ENCODE data around the gene PEF1.
A peak's percentile ranks its signal among the peaks of the same experiment; 100 is the strongest.

PEF1 gene

DNA sequence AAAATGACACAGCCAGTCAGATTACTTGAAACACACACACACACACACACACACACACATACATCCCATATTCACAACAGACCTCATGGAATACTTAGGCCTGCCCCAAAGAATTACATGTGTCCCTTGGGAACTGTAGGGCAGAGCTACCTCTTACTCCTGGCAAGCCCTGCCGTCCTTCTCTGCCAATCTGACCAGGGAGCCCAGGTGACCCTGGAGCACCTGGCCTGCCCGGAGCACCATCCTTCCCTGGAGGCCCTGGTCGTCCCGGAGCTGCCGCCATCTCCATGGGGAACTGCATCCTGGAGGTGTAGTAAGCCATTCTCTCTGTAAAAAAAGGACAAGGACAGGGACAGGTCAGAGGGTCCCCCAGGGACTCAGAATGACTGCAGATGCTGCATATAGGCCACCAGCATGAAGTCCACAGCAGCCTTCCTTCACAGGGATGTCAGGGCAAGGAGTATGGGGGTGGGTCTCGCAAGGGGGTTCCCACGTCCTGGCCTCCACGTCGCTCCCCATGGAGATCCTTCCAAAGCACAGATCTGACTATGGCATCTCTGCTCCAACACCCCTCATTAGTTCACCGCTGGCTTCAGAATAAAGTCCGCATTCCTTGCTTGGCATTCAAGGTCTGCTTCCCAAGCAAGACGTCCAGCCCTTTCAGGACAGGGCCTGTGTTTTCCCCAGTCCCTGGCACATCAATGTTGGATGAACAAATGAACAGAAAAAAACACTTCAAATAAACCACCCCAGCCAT lies 9.2 kb upstream of the PEF1 start:
- DNase-seq (ENCODE audit: low spot score) = no peak

DNA sequence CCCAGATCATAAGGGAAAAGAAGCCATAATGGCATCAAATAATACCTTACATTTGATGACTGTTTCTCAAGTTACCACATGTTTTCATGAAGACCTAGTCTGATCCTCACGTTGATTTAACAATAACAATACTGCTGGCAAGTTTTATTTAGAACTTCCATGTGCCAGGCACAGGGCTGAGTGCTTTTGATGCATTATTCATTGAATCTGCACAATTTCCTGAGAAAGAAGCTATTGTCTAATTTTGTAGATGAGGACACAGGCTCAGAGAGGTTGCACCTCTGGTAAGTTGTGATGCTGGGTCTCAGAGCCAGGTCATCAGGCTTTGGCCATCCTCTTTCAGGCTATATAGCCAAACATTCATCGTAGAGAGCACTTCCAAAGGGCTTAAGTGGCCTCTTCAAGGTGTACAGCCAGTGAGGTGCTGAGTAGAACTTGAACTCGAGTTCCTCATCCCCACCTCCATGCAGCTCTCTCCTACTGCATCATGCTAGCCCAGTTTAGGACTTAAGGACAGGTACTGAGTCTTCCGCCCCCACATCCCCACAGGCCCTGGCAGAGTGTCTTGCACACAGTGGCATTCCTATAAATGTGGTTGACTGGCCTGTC lies 8.3 kb upstream of the PEF1 start:
- no peak for DNase-seq (ENCODE audit: low spot score)

DNA sequence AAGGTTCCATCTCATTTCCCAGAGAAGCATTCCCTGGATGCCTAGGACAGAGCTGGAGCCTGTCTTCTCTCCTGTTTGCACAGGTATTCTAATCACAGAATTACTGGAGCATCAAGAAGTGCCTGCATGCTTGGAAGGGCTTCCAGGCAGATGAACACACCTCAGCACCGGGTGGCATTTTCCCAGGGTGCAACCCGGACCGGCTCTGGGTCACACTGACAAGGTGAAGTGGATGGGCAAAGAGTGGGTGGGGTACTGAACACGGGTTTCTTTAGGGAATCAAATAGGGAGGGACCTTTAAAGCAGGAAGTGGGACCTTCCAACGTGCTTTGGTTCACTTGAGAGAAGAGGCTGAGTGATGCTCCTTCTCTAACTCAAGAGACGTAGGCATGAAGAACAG lies 7.1 kb upstream of the PEF1 start:
- DNase-seq (ENCODE audit: low spot score) = no peak

DNA sequence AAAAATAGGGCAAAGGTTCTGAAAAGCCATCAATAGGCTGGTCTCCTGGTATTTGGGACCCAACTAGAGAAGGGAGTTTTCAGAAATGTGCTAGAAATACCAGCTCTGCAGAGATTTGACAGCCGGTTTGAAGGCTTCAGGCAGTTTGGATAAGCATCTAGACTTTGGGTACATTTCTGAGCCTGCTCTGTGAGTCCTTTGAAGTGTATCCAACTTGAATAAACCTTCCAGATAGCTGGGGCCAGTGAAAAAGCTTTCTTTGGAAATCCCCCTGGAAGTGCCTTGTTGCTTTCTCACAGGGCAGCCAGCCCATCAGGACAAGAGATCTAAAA lies 6.4 kb upstream of the PEF1 start:
- no peak for DNase-seq (ENCODE audit: low spot score)

DNA sequence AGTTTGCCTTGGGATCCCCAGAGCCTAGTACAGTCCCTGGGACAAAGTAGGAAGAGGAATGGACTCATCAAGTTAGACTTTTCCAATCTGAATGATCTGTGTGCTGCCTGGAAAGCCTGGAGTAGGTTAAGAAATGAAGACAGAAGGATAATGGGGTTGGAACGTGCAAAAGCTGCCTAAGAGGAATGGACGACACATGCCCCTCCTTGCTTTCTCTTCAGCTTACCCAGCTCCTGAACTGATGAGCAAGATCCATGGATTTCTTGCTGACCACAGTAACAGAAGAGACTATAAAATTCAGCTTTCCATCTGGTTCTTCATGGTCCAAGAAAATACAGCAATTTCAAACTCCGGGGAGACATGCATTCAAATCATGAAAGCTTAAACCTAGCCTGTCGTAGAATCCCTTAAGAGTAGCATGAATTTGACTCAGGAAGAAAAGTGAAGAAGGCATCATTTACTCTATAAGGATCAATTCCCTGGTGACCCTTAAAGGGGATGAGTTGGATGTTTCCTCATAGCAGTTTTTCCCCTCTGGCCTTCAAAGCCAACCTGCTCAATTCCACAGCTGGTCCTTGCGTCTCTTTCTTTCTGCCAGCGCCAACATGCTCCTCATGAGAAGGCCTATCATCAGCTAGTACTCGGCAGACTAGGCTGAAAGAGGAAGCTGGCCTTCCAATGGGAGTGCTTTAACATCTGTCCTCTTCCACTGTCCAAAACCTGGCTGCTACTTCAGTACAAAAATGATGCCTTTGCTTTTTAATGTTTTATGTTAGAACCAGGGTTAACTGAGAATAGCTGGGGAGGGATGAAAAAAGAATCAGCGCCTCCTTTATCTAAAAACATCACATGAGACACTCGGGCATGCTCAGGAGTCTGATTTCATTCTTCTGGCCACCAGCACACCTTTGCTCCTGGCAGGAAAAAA lies 5.7 kb upstream of the PEF1 start:
- no peak for DNase-seq (ENCODE audit: low spot score)

DNA sequence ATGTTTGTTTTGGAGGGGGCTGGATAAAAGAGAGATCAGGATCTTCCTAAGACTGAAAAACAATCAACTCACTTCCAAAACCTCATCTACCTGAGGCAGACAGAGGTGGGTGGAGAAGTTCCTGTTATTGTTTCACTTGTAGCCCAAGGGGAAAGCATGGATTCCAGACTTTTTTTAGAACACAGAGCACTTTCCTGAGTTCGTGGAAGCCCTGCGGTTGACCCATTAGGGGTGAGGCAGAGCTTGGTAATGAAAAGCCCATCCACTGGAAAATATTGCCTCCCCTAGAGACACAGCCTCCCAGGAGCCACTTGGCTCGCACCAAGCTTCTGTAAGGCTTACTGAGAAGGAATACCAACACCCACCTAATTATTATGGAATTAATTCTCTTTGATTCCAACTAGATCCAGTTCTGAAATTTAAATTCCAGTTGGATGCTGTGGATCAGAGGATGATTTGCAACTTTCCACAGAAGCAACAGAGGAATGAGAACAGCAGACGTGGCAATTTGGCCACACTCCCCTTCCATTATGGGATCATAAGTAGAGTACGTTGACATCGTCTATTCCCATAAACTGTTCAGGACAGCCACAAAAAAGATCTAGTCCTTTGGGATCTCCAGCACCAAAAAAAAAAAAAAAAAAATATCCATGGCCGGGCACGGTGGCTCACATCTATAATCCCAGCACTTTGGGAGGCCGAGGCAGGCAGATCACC lies 4.1 kb upstream of the PEF1 start:
- DNase-seq (ENCODE audit: low spot score) = no peak

DNA sequence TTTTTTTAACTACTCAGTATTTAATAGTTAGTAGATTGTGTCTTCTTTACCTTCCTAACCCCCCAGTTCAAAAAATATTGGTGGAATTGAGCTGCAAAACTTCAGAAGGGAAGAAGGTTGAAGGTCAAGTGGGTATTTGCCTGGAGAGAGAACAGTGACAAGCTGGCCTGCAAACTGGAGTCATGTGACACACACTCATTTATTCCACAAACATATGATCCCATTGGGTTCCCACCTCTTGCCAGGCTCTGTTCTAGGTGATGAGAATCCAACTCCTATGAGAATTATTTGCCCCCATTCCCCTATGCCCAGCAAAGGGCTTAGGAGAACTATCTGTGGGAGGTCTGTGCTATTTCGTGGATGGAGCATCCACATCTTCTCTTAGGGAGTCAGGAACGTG lies 3.5 kb upstream of the PEF1 start:
- DNase-seq (ENCODE audit: low spot score) = no peak

DNA sequence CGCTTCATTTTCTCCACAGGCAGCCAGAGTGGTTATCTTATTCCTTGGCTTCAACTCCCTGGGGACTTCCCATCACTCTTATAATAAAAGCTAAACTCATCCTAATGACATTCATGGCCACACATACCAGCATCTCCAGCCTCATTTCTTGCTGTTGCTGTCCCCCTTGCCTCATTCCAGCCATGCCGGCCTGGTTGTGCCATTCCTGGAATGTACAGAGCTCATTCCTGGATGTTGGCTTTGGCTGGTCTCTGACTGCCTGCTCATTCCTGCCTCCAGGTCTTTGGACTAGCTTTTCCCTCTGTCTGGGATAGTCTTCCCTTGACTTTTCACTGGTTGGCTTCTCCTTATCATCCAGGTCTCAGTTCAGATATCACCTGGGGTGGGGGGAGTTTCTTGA lies 2.4 kb upstream of the PEF1 start:
- peak; percentile 59 for DNase-seq (ENCODE audit: low spot score)

DNA sequence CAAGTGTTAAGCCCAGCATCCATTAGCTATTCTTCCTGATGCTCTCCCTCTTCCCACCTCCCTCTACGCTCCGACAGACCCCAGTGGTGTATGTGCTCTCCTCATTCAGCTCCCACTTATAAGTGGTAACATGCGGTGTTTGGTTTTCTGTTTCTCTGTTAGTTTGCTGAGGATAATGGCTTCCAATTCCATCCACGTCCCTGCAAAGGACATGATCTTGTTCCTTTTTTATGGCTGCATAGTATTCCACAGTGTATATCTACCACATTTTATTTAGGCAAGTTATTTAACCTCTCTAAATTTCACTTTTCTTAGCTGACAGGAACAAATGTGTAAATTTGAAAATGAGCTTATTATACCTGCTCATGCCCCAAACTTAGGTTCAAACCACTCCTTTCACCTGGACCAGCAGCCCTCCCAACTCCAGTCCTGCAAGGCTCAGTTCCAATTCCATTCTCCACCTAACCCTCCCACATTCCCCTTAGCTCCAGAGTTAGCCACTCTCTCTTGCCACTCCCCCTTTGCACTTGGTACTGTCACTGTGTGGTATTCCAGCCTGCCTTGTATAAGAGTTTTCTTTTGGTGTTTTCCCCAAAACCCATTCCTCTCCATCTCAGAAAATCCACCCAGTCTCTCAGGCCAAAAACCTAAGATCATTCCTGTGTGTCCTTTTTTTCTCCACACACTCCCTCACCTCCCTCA lies 1.7 kb upstream of the PEF1 start:
- DNase-seq (ENCODE audit: low spot score) = no peak

DNA sequence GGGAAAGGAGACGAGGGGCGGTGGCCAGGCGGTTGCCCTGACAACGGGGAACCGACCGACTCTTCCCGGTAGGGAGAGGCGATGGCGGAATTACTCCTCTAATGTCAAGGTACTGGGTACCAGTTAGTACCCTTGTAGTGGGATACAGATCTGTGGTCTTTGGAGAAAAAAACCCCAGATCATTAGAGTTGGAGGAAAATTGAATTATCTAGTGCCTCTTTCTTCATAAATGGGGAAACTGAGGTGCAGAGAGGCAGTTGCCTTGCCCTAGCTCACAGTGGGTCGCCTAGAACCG lies 545 bp upstream of the PEF1 start:
- no peak for DNase-seq (ENCODE audit: low spot score)

DNA sequence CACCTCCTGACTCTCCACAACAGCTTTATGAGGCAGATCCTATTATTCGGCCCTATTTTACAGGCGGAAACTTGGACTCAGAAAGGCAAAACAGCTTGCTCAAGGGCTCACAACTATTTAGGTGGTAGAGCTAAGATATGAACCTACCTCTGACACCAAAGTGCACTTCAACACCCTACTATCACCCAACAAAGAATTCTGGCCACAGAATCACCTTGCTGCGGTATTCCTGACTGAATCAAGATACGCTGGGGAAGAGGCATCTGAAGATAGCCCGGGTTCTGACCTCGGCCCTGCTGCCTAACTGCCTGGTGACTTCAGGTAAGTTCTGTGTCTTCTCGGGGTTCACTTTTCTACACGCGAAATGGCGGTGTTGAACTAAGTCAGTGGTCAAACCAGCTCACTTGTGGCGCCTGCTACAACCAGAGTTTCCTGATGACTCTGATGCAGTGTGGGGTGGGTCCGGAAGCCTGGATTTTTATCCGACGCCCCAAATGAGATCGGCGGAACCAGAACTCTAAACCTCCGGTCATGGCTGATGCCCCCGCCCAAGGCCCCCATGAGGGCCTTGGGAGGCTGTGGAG lies 608 bp downstream of the PEF1 start:
- DNase-seq (ENCODE audit: low spot score) = no peak

DNA sequence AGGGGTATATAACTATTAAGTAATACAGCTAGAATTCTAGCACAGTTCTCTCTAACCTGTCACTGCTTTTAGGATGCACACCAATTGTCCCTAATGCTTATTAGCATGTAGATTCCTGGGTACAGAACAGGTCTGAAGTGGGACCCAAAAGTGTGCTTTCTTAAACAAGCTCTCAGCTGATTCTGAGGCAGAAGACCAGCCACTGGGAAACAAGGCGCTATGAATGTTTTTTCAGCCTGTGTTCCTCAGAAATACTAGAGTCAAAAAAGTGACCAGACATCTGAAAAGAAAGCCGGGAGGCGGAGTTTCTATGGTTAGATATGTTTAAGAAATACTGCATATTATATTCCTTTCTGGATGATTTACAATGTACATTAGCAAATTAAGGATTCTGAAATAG lies 1.8 kb downstream of the PEF1 start:
- DNase-seq (ENCODE audit: low spot score) = no peak

DNA sequence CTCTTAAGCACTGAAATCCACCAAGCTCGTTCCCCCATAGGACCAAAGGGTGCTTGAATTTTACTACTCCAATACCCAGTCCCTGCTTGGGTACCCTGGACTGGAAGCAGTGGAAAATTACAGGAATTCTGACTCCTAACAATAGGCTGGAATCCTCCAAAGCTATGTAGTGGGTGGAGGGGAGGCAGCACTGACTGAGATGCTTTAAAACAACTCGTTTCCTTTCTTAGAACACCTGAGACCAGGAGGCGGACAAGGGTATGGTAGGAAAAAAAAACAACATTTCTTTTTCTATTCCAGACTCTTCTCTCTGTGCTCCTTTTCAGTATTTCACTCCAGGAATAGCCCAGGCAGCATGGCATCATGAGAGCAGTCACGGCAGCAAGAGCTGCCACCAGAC lies 2.3 kb downstream of the PEF1 start:
- no peak for DNase-seq (ENCODE audit: low spot score)

DNA sequence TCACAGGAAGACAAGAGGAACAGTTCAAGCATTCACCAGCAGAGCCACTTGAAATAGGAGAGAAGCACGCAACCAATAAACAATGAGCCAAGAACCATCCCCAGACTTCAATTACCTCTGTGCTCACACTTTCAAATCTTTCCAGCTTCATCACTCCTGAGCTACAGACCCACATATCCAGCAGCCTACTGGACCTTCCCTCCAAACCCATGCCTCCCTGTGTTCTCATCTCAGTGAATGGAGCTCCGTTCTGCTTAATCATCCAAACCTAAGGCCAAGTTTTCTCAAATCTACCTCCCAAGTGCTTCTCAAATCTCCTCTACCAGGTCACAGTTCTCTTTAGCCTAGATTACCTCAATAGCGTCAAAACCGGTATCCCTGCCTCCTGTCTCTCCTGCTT lies 3.7 kb downstream of the PEF1 start:
- no peak for DNase-seq (ENCODE audit: low spot score)

DNA sequence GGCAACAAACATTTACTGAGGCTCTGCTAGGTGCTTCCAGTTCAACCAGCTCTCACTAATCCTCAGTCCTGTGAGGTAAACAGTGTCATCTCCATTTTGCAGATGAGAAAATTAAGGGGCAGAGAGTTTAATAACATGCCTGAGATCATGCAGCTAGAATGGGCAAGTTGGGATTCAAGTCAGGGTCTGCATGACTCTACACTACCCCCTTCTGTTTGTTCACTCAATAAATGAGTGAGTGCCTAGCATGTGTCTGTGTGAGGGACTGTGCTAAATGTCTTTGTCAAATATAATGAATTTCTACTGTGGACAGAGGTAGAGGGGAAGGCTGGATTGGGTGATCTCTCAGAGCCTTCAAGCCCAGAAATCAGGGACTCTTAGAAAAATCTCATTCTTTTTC lies 4.5 kb downstream of the PEF1 start:
- no peak for DNase-seq (ENCODE audit: low spot score)

DNA sequence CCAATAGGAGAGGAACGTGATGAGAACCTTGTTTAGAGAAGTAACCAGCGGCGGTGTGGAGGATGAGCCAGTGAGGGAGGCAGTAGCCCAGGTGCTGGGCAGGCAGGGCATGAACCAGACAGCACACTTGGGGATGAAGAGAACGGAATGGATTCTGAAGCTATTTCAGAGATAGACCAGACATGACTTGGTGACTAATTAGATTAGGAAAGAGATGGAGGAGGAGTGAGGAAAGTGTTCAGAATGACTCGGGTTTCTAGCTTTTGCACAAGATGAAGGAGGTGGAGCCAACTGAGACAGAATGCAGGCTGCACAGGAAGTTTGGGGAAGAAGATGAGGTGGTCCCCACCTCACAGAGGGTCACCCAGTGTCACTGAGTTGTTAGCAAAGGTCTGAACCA lies 5.1 kb downstream of the PEF1 start:
- peak; percentile 78 for DNase-seq (ENCODE audit: low spot score)

DNA sequence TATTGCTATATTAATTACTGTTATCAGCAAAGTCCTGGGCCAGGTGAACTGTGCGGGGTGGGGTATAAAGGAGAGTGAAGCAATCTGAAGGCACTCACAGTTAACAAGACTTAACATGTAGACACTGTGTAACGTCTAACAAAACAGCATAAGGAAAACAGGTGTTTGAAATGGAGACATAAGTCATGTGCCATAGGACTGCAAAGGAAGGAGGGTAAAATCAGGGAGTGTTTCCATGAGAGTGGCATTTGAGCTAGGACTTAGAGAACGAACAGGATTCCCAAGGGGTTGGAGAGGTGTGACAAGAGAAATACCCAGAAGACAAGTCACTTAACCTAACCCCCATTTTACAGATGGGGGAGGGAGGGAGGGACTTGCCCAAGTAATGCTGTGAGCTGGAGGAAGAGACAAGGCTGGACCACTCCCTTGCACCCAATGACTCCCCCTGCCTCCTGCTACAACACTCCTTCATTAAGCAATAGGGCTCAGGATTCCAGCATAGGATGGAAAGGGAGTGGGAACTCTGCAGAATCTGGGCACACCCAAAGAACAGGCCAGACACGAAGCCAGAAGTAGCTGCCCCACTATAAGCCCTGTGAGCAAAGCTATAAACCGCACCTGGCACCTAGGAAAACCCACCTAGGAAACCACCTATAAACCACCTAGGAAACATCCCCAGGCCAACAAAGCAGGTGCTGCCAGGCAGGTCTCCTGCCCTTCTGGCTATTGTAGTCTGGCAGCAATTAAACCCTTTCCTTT lies 6.6 kb downstream of the PEF1 start:
- DNase-seq (ENCODE audit: low spot score) = no peak

DNA sequence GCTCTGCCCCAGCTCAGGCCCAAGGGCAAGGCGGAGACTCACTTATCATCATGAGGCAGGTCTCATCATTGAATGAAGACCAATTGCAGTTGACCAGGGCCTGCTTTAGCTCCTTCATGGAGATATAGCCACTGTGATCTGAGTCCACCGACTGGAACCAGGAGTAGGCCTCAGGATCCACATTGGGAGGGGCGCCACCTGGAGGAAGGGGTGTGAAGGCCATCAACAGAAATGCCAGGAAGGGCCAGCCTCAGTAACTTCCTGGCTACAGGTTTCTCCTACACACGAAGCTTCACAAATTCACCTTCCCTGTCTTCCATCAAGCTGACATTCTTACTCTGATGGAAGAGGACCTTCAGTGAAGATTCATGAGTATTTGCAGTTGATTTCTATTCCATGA lies 11.6 kb downstream of the PEF1 start:
- DNase-seq (ENCODE audit: low spot score) = no peak

DNA sequence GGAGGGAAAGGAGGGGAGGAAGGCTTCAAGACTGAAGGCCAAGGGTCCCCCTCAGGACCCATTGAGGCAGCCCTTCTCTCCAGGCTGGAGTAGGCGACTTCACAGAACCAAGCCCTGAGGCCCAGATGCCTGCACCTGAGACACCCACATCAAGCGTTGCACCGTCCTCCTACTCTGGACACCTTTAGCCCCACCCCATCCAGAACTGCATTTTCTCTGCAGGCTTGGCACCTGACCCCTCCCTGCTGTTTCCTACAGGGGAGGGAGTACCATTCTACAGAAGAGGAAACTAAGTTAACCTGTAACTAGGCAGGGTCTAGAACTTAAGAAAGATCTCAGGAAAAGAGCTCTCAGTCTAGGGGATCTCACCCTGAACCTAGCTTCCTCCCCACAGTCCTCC lies 12.0 kb downstream of the PEF1 start:
- no peak for DNase-seq (ENCODE audit: low spot score)

DNA sequence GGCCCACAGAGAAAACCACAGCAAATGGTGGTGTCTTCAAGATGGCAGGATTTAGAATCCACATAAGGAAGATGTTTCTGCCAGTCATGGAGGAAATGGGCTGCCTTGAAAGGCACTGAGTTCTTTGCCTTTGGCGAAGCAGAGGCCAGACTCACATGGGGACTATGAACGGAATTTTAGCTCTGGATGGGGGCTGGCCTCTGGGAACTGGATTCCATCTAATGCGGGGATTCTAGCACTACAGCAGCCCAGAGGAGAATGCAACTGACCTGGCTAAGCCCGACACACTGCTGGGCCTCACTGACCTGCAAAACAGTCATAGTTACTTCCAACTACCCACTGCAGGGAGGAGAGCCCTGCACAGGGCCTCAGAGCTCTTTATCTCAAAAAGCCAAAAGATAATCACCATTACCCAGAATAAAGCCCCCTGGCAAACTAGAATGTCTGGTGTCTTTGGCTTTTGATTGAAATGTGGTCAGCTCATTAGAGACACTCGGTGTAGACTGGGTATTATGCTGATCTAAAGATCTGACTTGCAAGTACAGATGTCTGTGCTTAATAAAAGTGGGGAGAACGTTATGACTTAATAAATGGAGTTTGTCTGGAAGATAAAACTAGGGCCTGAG lies 15.6 kb downstream of the PEF1 start:
- DNase-seq (ENCODE audit: low spot score) = no peak

All from AG08395 (cell line).